ENCODE results near the gene SLC39A7. TPM values are rescaled to one million over a fixed set of nuclear protein-coding genes. Genes with fewer than 3 reads are reported as not detected.

SLC39A7 gene
- total RNA-seq, 1 experiment from 2014 or later: 118 TPM

- BruUV-seq (replicated peaks): no TSS peak
- Mint-ChIP-seq H3K9me3 (ENCODE audit: unreplicated experiment) (peaks cover 12% of the 10 kb centered on the region), H3K4me3 (ENCODE audit: unreplicated experiment) (no peak overlapping the region), H3K4me1 (ENCODE audit: insufficient read depth, unreplicated experiment) (no peaks in the 10 kb centered on the region), H3K27me3 (ENCODE audit: insufficient read depth, unreplicated experiment) (no peaks in the 10 kb centered on the region), H3K27ac (ENCODE audit: low read depth, unreplicated experiment) (no peak overlapping the region), H3K36me3 (ENCODE audit: insufficient read depth, unreplicated experiment) (no peaks in the 10 kb centered on the region)
- TF ChIP-seq, protein P1, sequence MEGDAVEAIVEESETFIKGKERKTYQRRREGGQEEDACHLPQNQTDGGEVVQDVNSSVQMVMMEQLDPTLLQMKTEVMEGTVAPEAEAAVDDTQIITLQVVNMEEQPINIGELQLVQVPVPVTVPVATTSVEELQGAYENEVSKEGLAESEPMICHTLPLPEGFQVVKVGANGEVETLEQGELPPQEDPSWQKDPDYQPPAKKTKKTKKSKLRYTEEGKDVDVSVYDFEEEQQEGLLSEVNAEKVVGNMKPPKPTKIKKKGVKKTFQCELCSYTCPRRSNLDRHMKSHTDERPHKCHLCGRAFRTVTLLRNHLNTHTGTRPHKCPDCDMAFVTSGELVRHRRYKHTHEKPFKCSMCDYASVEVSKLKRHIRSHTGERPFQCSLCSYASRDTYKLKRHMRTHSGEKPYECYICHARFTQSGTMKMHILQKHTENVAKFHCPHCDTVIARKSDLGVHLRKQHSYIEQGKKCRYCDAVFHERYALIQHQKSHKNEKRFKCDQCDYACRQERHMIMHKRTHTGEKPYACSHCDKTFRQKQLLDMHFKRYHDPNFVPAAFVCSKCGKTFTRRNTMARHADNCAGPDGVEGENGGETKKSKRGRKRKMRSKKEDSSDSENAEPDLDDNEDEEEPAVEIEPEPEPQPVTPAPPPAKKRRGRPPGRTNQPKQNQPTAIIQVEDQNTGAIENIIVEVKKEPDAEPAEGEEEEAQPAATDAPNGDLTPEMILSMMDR (IDR thresholded peaks at IDR 0.05; ENCODE audit: unreplicated experiment): no peak
- intact Hi-C loops (cut with micrococcal nuclease): no loop called here
- ChIA-PET CTCF (interaction anchor here (0.9 kb wide), 1 partner anchor 14 kb away, joined by 3 read pairs; no protein-coding TSS in a partner anchor), POLR2A (interaction anchor here (0.6 kb wide), 1 partner anchor 584 kb away, joined by 3 read pairs; no protein-coding TSS in a partner anchor)
- no peak for DNase-seq (ENCODE audit: unreplicated experiment)
Measured at GRCh38 chr6:33183071-33183683, 17.5 kb upstream of the SLC39A7 start.

GRCh38 chr6:33185190-33185589 lies 15.5 kb upstream of the SLC39A7 start:
- TF ChIP-seq, protein P1 (IDR thresholded peaks at IDR 0.05; ENCODE audit: unreplicated experiment): no peak
- H3K4me1 Mint-ChIP-seq (ENCODE audit: insufficient read depth, unreplicated experiment): no peaks in the 10 kb centered on the region
- H3K4me3 Mint-ChIP-seq (ENCODE audit: unreplicated experiment): no peak overlapping the region
- H3K27me3 Mint-ChIP-seq (ENCODE audit: insufficient read depth, unreplicated experiment): no peaks in the 10 kb centered on the region
- peaks cover 12% of the 10 kb centered on the region for H3K9me3 Mint-ChIP-seq (ENCODE audit: unreplicated experiment)
- H3K27ac Mint-ChIP-seq (ENCODE audit: low read depth, unreplicated experiment): no peak overlapping the region
- ChIA-PET POLR2A (no interaction called here), CTCF (no interaction called here)
- no peak for DNase-seq (ENCODE audit: unreplicated experiment)
- no peaks in the 10 kb centered on the region for H3K36me3 Mint-ChIP-seq (ENCODE audit: insufficient read depth, unreplicated experiment)
- BruUV-seq (replicated peaks): no TSS peak
- intact Hi-C loops (cut with micrococcal nuclease): no loop called here

GRCh38 chr6:33185654-33186187 lies 14.9 kb upstream of the SLC39A7 start:
- Mint-ChIP-seq H3K27ac (ENCODE audit: low read depth, unreplicated experiment) (no peak overlapping the region), H3K9me3 (ENCODE audit: unreplicated experiment) (peaks cover 12% of the 10 kb centered on the region), H3K27me3 (ENCODE audit: insufficient read depth, unreplicated experiment) (no peaks in the 10 kb centered on the region), H3K4me3 (ENCODE audit: unreplicated experiment) (no peak overlapping the region), H3K36me3 (ENCODE audit: insufficient read depth, unreplicated experiment) (no peaks in the 10 kb centered on the region), H3K4me1 (ENCODE audit: insufficient read depth, unreplicated experiment) (no peaks in the 10 kb centered on the region)
- DNase-seq (ENCODE audit: unreplicated experiment): no peak
- TF ChIP-seq, protein P1 (IDR thresholded peaks at IDR 0.05; ENCODE audit: unreplicated experiment): no peak
- POLR2A ChIA-PET: no interaction called here
- intact Hi-C loops (cut with micrococcal nuclease): no loop called here
- BruUV-seq (replicated peaks): no TSS peak
- CTCF ChIA-PET: interaction anchor here (0.6 kb wide), 1 partner anchor 23 kb away, joined by 3 read pairs; no protein-coding TSS in a partner anchor

GRCh38 chr6:33187809-33188208 lies 12.9 kb upstream of the SLC39A7 start:
- Mint-ChIP-seq H3K27ac (ENCODE audit: low read depth, unreplicated experiment) (no peak overlapping the region), H3K27me3 (ENCODE audit: insufficient read depth, unreplicated experiment) (no peaks in the 10 kb centered on the region), H3K4me3 (ENCODE audit: unreplicated experiment) (no peak overlapping the region), H3K4me1 (ENCODE audit: insufficient read depth, unreplicated experiment) (no peaks in the 10 kb centered on the region), H3K9me3 (ENCODE audit: unreplicated experiment) (peaks cover 8% of the 10 kb centered on the region), H3K36me3 (ENCODE audit: insufficient read depth, unreplicated experiment) (no peaks in the 10 kb centered on the region)
- intact Hi-C loops (cut with micrococcal nuclease): no loop called here
- ChIA-PET CTCF (interaction anchor here (0.7 kb wide), 1 partner anchor 143 kb away, joined by 3 read pairs; no protein-coding TSS in a partner anchor), POLR2A (no interaction called here)
- no TSS peak for BruUV-seq (replicated peaks)
- no peak for DNase-seq (ENCODE audit: unreplicated experiment)
- TF ChIP-seq, protein P1 (IDR thresholded peaks at IDR 0.05; ENCODE audit: unreplicated experiment): no peak

Measured in MCF 10A (cell line).